CD4-positive, alpha-beta T cell (primary cell): ENCODE measurements around the gene SLC1A7. TPM values are rescaled to one million over a fixed set of nuclear protein-coding genes. Genes with fewer than 3 reads are reported as not detected.

ENCODE experiments used
- ATAC-seq: fragments of 200-7000 bp; cut with Tn5 transposase; one replicate; pipeline ENCODE4 v1.10.0; 2022; ENCODE audit warnings: mild to moderate bottlenecking; ENCODE audit not compliant: poor library complexity
- CTCF ChIA-PET: fragments of 350-600 bp; sonication (Branson Sonifier 250); formaldehyde crosslinking; loops from one replicate; lab custom pipeline; 2021; ENCODE audit warnings: antibody characterized with exemption, inconsistent platforms; lab: Charles Lee
- POLR2A ChIA-PET: fragments of 350-600 bp; sonication (Branson Sonifier 250); formaldehyde crosslinking; loops from one replicate; lab custom pipeline; 2021; ENCODE audit warnings: antibody characterized with exemption, inconsistent platforms; lab: Charles Lee
- DNase-seq, 14 experiments: peaks; one replicate each; pipeline ENCODE4 v3.0.0-alpha.2; 2013 to 2020; ENCODE audit warnings: mixed read lengths in 2 of 14
- H3K27ac ChIP-seq, 2 donors: one replicate each; pipeline versions ENCODE4 v1.5.1 to v1.7.0; 2013; ENCODE audit warnings: low read length in 2 of 2, low read depth in 1 of 2, mild to moderate bottlenecking in 1 of 2
- H3K27me3 ChIP-seq, 2 experiments: 1 replicate in 1 of 2; 2 replicates in 1 of 2; pipeline versions ENCODE4 v1.6.1 to v1.7.0; 2013; ENCODE audit warnings: low read length in 2 of 2, control low read depth in 1 of 2, mild to moderate bottlenecking in 1 of 2, moderate library complexity in 1 of 2; ENCODE audit not compliant: insufficient read depth in 2 of 2, control insufficient read depth in 1 of 2
- H3K36me3 ChIP-seq: one replicate; pipeline ENCODE4 v1.6.1; 2013; ENCODE audit warnings: low read length, control low read depth; ENCODE audit not compliant: insufficient read depth
- H3K4me1 ChIP-seq: one replicate; pipeline ENCODE4 v1.6.1; 2013; ENCODE audit warnings: low read length, control low read depth; ENCODE audit not compliant: insufficient read depth
- H3K4me3 ChIP-seq: one replicate; pipeline ENCODE4 v1.5.1; 2013; ENCODE audit warnings: mild to moderate bottlenecking, low read length, moderate library complexity
- H3K9me3 ChIP-seq, 2 experiments: 1 replicate in 1 of 2; 2 replicates in 1 of 2; pipeline versions ENCODE4 v1.6.1 to v1.7.0; 2013; ENCODE audit warnings: low read length in 2 of 2, mild to moderate bottlenecking in 2 of 2, control low read depth in 1 of 2, moderate library complexity in 1 of 2; ENCODE audit not compliant: control insufficient read depth in 1 of 2, insufficient read depth in 1 of 2
- H3K27ac Mint-ChIP-seq: one replicate; pipeline ENCODE4 v1.8.0; 2020; ENCODE audit warnings: mixed read lengths
- H3K27me3 Mint-ChIP-seq: one replicate; pipeline ENCODE4 v1.8.0; 2021; ENCODE audit warnings: mixed read lengths
- H3K36me3 Mint-ChIP-seq: one replicate; pipeline ENCODE4 v1.8.0; 2021; ENCODE audit warnings: low read depth, mixed read lengths
- H3K4me1 Mint-ChIP-seq: one replicate; pipeline ENCODE4 v1.8.0; 2021; ENCODE audit warnings: low read depth, mixed read lengths
- H3K4me3 Mint-ChIP-seq: one replicate; pipeline ENCODE4 v1.8.0; 2020; ENCODE audit warnings: mild to moderate bottlenecking, mixed read lengths
- H3K9me3 Mint-ChIP-seq: one replicate; pipeline ENCODE4 v1.8.0; 2020; ENCODE audit warnings: mixed read lengths
- intact Hi-C, 2 experiments: fragments of 100-400 bp; cut with DNase I in 1 of 2; cut with micrococcal nuclease in 1 of 2; formaldehyde crosslinking; loops; one replicate each; pipeline versions ENCODE4 v1.15.1 to v1.9.0; 2023 to 2025; cut with DNase I, micrococcal nuclease
- total RNA-seq, 174 experiments: library from RNA in 2 of 174; stranded (reverse) in 2 of 174; gene quantifications; one replicate each; pipeline ENCODE4 v1.2.3 and lab custom pipeline; 2021 to 2026
- TF ChIP-seq, protein P1 (sequence below): fragments of 200-600 bp; IDR thresholded peaks from one replicate; pipeline ENCODE4 v1.8.0; 2022; ENCODE audit warnings: antibody characterized with exemption, mild to moderate bottlenecking

SLC1A7 gene
- total RNA-seq, 2 experiments from 2014 or later: not detected

- Histone ChIP-seq H3K27me3 (no peaks in the 10 kb centered on the region), H3K4me3 (no peak overlapping the region), H3K27ac (no peak overlapping the region), H3K9me3 (no peaks in the 10 kb centered on the region), H3K4me1 (no peaks in the 10 kb centered on the region), H3K36me3 (no peaks in the 10 kb centered on the region)
- no peak for ATAC-seq
- Mint-ChIP-seq H3K4me1 (no peaks in the 10 kb centered on the region), H3K27me3 (peaks cover 19% of the 10 kb centered on the region), H3K27ac (no peak overlapping the region), H3K36me3 (no peaks in the 10 kb centered on the region), H3K4me3 (no peak overlapping the region), H3K9me3 (no peaks in the 10 kb centered on the region)
- DNase-seq: no peak
- ChIA-PET CTCF (no interaction called here), POLR2A (no interaction called here)
- intact Hi-C loops: no loop called here
- TF ChIP-seq, protein P1, sequence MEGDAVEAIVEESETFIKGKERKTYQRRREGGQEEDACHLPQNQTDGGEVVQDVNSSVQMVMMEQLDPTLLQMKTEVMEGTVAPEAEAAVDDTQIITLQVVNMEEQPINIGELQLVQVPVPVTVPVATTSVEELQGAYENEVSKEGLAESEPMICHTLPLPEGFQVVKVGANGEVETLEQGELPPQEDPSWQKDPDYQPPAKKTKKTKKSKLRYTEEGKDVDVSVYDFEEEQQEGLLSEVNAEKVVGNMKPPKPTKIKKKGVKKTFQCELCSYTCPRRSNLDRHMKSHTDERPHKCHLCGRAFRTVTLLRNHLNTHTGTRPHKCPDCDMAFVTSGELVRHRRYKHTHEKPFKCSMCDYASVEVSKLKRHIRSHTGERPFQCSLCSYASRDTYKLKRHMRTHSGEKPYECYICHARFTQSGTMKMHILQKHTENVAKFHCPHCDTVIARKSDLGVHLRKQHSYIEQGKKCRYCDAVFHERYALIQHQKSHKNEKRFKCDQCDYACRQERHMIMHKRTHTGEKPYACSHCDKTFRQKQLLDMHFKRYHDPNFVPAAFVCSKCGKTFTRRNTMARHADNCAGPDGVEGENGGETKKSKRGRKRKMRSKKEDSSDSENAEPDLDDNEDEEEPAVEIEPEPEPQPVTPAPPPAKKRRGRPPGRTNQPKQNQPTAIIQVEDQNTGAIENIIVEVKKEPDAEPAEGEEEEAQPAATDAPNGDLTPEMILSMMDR: no peak
Observed at GRCh38 chr1:53166912-53167311, 24.5 kb upstream of the SLC1A7 start.

DNA sequence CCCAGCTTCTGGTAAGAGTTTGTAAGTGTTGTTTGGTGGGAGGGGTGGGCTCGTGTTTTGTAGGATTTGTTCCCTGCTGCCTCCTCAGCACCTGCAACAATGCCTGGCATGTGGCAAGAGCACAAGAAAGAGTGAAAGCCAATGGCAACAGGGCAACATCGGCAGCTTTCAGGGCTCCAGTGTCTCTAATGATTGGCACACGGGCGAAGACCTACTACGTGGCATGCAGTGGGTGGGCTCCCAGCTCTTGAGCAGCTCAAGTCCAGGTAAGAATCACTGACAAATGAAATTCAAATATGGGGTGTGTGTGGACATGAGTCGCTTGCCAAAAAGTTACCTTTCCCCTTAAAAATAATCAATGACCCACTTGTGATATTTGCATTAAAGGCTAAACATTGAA lies 23.9 kb upstream of the SLC1A7 start:
- no peaks in the 10 kb centered on the region for H3K36me3 ChIP-seq
- H3K27me3 Mint-ChIP-seq: peaks cover 19% of the 10 kb centered on the region
- H3K36me3 Mint-ChIP-seq: no peaks in the 10 kb centered on the region
- H3K27ac ChIP-seq: no peak overlapping the region
- TF ChIP-seq, protein P1: no peak
- CTCF ChIA-PET: no interaction called here
- intact Hi-C loops: no loop called here
- H3K9me3 ChIP-seq: no peaks in the 10 kb centered on the region
- no peak for DNase-seq
- no peak overlapping the region for H3K27ac Mint-ChIP-seq
- no peak for ATAC-seq
- no peaks in the 10 kb centered on the region for H3K9me3 Mint-ChIP-seq
- POLR2A ChIA-PET: no interaction called here
- H3K27me3 ChIP-seq: no peaks in the 10 kb centered on the region
- no peaks in the 10 kb centered on the region for H3K4me1 Mint-ChIP-seq
- H3K4me1 ChIP-seq: no peaks in the 10 kb centered on the region
- H3K4me3 Mint-ChIP-seq: no peak overlapping the region
- no peak overlapping the region for H3K4me3 ChIP-seq

GRCh38 chr1:53165408-53165961 lies 23.0 kb upstream of the SLC1A7 start:
- H3K4me1 ChIP-seq: no peaks in the 10 kb centered on the region
- no peak overlapping the region for H3K27ac ChIP-seq
- H3K36me3 ChIP-seq: no peaks in the 10 kb centered on the region
- H3K9me3 Mint-ChIP-seq: no peaks in the 10 kb centered on the region
- ChIA-PET CTCF (no interaction called here), POLR2A (no interaction called here)
- no peak for ATAC-seq
- DNase-seq: no peak
- no peaks in the 10 kb centered on the region for H3K36me3 Mint-ChIP-seq
- H3K9me3 ChIP-seq: no peaks in the 10 kb centered on the region
- no peaks in the 10 kb centered on the region for H3K27me3 ChIP-seq
- no peak overlapping the region for H3K4me3 ChIP-seq
- H3K27me3 Mint-ChIP-seq: peaks cover 19% of the 10 kb centered on the region
- TF ChIP-seq, protein P1: no peak
- H3K4me3 Mint-ChIP-seq: no peak overlapping the region
- H3K4me1 Mint-ChIP-seq: no peaks in the 10 kb centered on the region
- intact Hi-C loops: no loop called here
- no peak overlapping the region for H3K27ac Mint-ChIP-seq
